ENCODE data around the gene PEX5. TPM values are rescaled to one million over a fixed set of nuclear protein-coding genes. Genes with fewer than 3 reads are reported as not detected.
A peak's percentile ranks its signal among the peaks of the same experiment; 100 is the strongest.

Gene PEX5
- total RNA-seq, 2 donors from 2014 or later: 73.5 to 106 TPM

DNA sequence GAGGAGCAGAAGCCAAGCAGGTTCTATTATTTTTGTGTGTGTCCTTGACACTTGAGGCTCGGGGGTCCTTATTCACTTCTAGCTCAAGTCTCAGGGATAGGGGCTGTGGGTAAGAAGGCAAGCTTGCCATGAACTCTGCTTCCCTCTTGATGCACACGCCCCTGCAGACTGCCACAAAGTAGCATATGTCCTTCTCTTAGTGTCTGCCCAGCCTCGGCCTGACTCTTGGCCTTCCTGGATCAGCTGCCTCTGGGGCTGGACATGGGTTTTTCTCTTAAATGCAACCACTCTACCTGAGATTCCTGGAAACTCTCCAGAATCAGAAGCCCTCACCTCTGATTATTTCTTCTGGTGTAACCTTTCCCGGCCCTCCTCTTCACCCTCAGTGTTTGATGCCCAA lies 28.2 kb upstream of the PEX5 start:
- H3K4me3 ChIP-seq (ENCODE audit: low read length): no peak overlapping the region
- H3K27me3 Mint-ChIP-seq (ENCODE audit: insufficient read depth): peaks cover 41% of the 10 kb centered on the region
- H3K36me3 Mint-ChIP-seq (ENCODE audit: low read depth): peaks cover 15% of the 10 kb centered on the region
- H3K4me1 Mint-ChIP-seq: peaks cover 4% of the 10 kb centered on the region
- no peak overlapping the region for H3K27ac Mint-ChIP-seq
- DNase-seq: no peak
- H3K27me3 ChIP-seq (ENCODE audit: control insufficient read depth, insufficient read depth, low read length, poor library complexity, severe bottlenecking): no peaks in the 10 kb centered on the region
- H3K9me3 Mint-ChIP-seq: peaks cover 38% of the 10 kb centered on the region
- no peaks in the 10 kb centered on the region for H3K4me1 ChIP-seq (ENCODE audit: control insufficient read depth, insufficient read depth, low read length)
- H3K9ac ChIP-seq (ENCODE audit: extremely low read depth, low read length, poor library complexity, severe bottlenecking): no peak overlapping the region
- H3K4me3 Mint-ChIP-seq: no peak overlapping the region
- TF ChIP-seq, protein P1, sequence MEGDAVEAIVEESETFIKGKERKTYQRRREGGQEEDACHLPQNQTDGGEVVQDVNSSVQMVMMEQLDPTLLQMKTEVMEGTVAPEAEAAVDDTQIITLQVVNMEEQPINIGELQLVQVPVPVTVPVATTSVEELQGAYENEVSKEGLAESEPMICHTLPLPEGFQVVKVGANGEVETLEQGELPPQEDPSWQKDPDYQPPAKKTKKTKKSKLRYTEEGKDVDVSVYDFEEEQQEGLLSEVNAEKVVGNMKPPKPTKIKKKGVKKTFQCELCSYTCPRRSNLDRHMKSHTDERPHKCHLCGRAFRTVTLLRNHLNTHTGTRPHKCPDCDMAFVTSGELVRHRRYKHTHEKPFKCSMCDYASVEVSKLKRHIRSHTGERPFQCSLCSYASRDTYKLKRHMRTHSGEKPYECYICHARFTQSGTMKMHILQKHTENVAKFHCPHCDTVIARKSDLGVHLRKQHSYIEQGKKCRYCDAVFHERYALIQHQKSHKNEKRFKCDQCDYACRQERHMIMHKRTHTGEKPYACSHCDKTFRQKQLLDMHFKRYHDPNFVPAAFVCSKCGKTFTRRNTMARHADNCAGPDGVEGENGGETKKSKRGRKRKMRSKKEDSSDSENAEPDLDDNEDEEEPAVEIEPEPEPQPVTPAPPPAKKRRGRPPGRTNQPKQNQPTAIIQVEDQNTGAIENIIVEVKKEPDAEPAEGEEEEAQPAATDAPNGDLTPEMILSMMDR (conservative IDR thresholded peaks at IDR 0.05): no peak
- peaks cover 27% of the 10 kb centered on the region for H3K9me3 ChIP-seq (ENCODE audit: control insufficient read depth, low read length)
- no peaks in the 10 kb centered on the region for H3K36me3 ChIP-seq (ENCODE audit: control insufficient read depth, insufficient read depth, low read length)
- 88 to 91% methylated on average over 4 of the region's 4 CpGs for WGBS, 2 experiments (ENCODE audit: insufficient coverage in 1 of 2, insufficient read length in 1 of 2)
- no peak overlapping the region for H3K27ac ChIP-seq (ENCODE audit: low read depth, low read length)

DNA sequence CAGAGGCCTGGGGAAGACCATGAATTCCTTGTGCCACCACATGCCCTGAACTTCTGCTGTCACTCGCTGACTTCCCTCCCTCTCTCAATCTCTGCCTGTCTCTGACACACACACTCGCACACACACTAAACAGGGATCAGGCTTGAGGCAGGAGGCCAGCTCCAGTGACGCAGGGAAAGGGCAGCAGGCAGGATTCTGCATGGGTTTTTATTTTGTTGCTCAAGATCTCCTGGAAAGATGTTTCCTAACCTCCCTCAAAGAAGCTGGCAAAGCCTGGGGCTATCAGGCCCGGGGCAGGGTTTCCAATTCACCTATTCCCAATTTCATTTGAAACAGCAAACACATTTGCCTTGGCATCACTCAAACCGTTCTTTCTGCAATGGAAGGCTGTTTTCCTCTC lies 27.7 kb upstream of the PEX5 start:
- peaks cover 12% of the 10 kb centered on the region for H3K36me3 Mint-ChIP-seq (ENCODE audit: low read depth)
- Histone ChIP-seq H3K9me3 (ENCODE audit: control insufficient read depth, low read length) (peaks cover 32% of the 10 kb centered on the region), H3K36me3 (ENCODE audit: control insufficient read depth, insufficient read depth, low read length) (no peaks in the 10 kb centered on the region), H3K4me3 (ENCODE audit: low read length) (no peak overlapping the region), H3K27me3 (ENCODE audit: control insufficient read depth, insufficient read depth, low read length, poor library complexity, severe bottlenecking) (no peaks in the 10 kb centered on the region), H3K9ac (ENCODE audit: extremely low read depth, low read length, poor library complexity, severe bottlenecking) (no peak overlapping the region), H3K4me1 (ENCODE audit: control insufficient read depth, insufficient read depth, low read length) (no peaks in the 10 kb centered on the region), H3K27ac (ENCODE audit: low read depth, low read length) (no peak overlapping the region)
- WGBS, 2 experiments (ENCODE audit: insufficient coverage in 1 of 2, insufficient read length in 1 of 2): 86 to 89% methylated on average over 2 to 5 of the region's 5 CpGs
- no peak overlapping the region for H3K4me3 Mint-ChIP-seq
- peaks cover 41% of the 10 kb centered on the region for H3K27me3 Mint-ChIP-seq (ENCODE audit: insufficient read depth)
- peaks cover 4% of the 10 kb centered on the region for H3K4me1 Mint-ChIP-seq
- H3K9me3 Mint-ChIP-seq: peaks cover 42% of the 10 kb centered on the region
- DNase-seq: peak; percentile 39
- TF ChIP-seq, protein P1 (conservative IDR thresholded peaks at IDR 0.05): no peak
- H3K27ac Mint-ChIP-seq: no peak overlapping the region

DNA sequence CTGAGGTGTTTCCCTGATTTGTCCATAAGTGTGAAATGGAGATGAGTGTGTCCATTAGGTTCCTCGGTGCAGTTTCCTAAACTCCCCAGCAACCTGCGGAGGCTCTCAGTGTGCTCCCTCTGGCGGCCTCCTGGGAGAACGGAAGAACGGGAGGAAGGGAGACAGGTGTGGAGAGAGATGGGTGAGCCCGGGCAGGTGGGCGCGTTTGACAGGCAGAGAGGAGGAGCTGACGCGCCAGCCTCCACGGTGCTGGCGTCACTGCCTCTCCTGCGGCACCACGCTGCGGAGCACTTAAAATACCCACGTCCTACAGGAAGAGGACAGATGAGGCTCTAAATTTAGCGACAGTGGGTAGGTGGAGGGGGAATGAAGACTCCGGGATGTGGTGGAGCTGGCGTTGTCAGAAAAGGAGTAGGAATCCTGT lies 26.8 kb upstream of the PEX5 start:
- Histone ChIP-seq H3K36me3 (ENCODE audit: control insufficient read depth, insufficient read depth, low read length) (no peaks in the 10 kb centered on the region), H3K27me3 (ENCODE audit: control insufficient read depth, insufficient read depth, low read length, poor library complexity, severe bottlenecking) (no peaks in the 10 kb centered on the region), H3K4me3 (ENCODE audit: low read length) (no peak overlapping the region), H3K27ac (ENCODE audit: low read depth, low read length) (no peak overlapping the region), H3K9ac (ENCODE audit: extremely low read depth, low read length, poor library complexity, severe bottlenecking) (no peak overlapping the region), H3K4me1 (ENCODE audit: control insufficient read depth, insufficient read depth, low read length) (no peaks in the 10 kb centered on the region), H3K9me3 (ENCODE audit: control insufficient read depth, low read length) (peaks cover 41% of the 10 kb centered on the region)
- TF ChIP-seq, protein P1 (conservative IDR thresholded peaks at IDR 0.05): peak; percentile 97
- H3K27me3 Mint-ChIP-seq (ENCODE audit: insufficient read depth): peaks cover 41% of the 10 kb centered on the region
- H3K4me1 Mint-ChIP-seq: peaks cover 4% of the 10 kb centered on the region
- H3K27ac Mint-ChIP-seq: no peak overlapping the region
- WGBS, 2 experiments (ENCODE audit: insufficient coverage in 1 of 2, insufficient read length in 1 of 2): 37 to 80% methylated on average over 5 to 19 of the region's 19 CpGs
- H3K4me3 Mint-ChIP-seq: peak overlapping the region; percentile 8
- peaks cover 5% of the 10 kb centered on the region for H3K36me3 Mint-ChIP-seq (ENCODE audit: low read depth)
- peak; percentile 92 for DNase-seq
- peaks cover 50% of the 10 kb centered on the region for H3K9me3 Mint-ChIP-seq

All from endodermal cell (in vitro differentiated cells).